ENCODE data around the gene FAM200C.
A peak's percentile ranks its signal among the peaks of the same experiment; 100 is the strongest.
"Not testable (repeated sequence)": the region's sequence is repeated elsewhere in the genome, so short reads cannot be mapped to it uniquely, and the experiment has no call there.

FAM200C gene

GRCh38 chr5:160399402-160400353, at the start of gene FAM200C:
Gene FAM200C (minus strand): TSS chr5:160400054. CDS start chr5:160395490, 4,564 bp downstream.
- peak; percentile 60 for DNase-seq (ENCODE audit: insufficient read length, low spot score)
- peak; percentile 96 for FAIRE-seq

GRCh38 chr5:160449458-160449857, 49.6 kb upstream of the FAM200C start:
- FAIRE-seq: no peak

GRCh38 chr5:160448886-160449285, 49.0 kb upstream of the FAM200C start:
- DNase-seq (ENCODE audit: insufficient read length, low spot score) (no peak), FAIRE-seq (peak; percentile 44)

More at GRCh38 chr5:160449458-160449857, 49.6 kb upstream of the FAM200C start:
- DNase-seq (ENCODE audit: insufficient read length, low spot score): no peak

GRCh38 chr5:160445751-160446150, 45.9 kb upstream of the FAM200C start:
- FAIRE-seq: no peak
- DNase-seq (ENCODE audit: insufficient read length, low spot score): no peak

GRCh38 chr5:160445132-160445531, 45.3 kb upstream of the FAM200C start:
- no peak for DNase-seq (ENCODE audit: insufficient read length, low spot score)
- FAIRE-seq: no peak

- DNase-seq (ENCODE audit: insufficient read length, low spot score): no peak
- FAIRE-seq: no peak
Observed at GRCh38 chr5:160444407-160444806, 44.6 kb upstream of the FAM200C start.

- peak; percentile 96 for FAIRE-seq
- DNase-seq (ENCODE audit: insufficient read length, low spot score): no peak
Observed at GRCh38 chr5:160442824-160443431, 43.1 kb upstream of the FAM200C start.

GRCh38 chr5:160441311-160441781, 41.5 kb upstream of the FAM200C start:
- DNase-seq (ENCODE audit: insufficient read length, low spot score) (no peak), FAIRE-seq (peak; percentile 97)

- FAIRE-seq: peak; percentile 99
- DNase-seq (ENCODE audit: insufficient read length, low spot score): peak; percentile 31
Observed at GRCh38 chr5:160439205-160439600, 39.3 kb upstream of the FAM200C start.

- FAIRE-seq: no peak
Observed at GRCh38 chr5:160438316-160439204, 38.7 kb upstream of the FAM200C start.

GRCh38 chr5:160437271-160437670, 37.4 kb upstream of the FAM200C start:
- DNase-seq (ENCODE audit: insufficient read length, low spot score): no peak
- FAIRE-seq: no peak

More at GRCh38 chr5:160438316-160439204, 38.7 kb upstream of the FAM200C start:
- DNase-seq (ENCODE audit: insufficient read length, low spot score): peak; percentile 27

GRCh38 chr5:160436661-160437060, 36.8 kb upstream of the FAM200C start:
- DNase-seq (ENCODE audit: insufficient read length, low spot score): not testable (repeated sequence)
- FAIRE-seq: peak; percentile 89

- DNase-seq (ENCODE audit: insufficient read length, low spot score) (no peak), FAIRE-seq (no peak)
Observed at GRCh38 chr5:160436017-160436416, 36.2 kb upstream of the FAM200C start.

GRCh38 chr5:160435532-160435931, 35.7 kb upstream of the FAM200C start:
- no peak for FAIRE-seq
- DNase-seq (ENCODE audit: insufficient read length, low spot score): no peak

GRCh38 chr5:160434022-160434531, 34.2 kb upstream of the FAM200C start:
- DNase-seq (ENCODE audit: insufficient read length, low spot score): no peak
- FAIRE-seq: peak; percentile 99

GRCh38 chr5:160432787-160433186, 32.9 kb upstream of the FAM200C start:
- DNase-seq (ENCODE audit: insufficient read length, low spot score) (no peak), FAIRE-seq (no peak)

GRCh38 chr5:160432196-160432595, 32.3 kb upstream of the FAM200C start:
- FAIRE-seq: peak; percentile 73
- no peak for DNase-seq (ENCODE audit: insufficient read length, low spot score)

- FAIRE-seq (no peak), DNase-seq (ENCODE audit: insufficient read length, low spot score) (no peak)
Observed at GRCh38 chr5:160427607-160428006, 27.8 kb upstream of the FAM200C start.

- DNase-seq (ENCODE audit: insufficient read length, low spot score) (no peak), FAIRE-seq (peak; percentile 55)
Observed at GRCh38 chr5:160423099-160423498, 23.2 kb upstream of the FAM200C start.

GRCh38 chr5:160421625-160422258, 21.9 kb upstream of the FAM200C start, which contains the start of gene PTTG1:
Gene PTTG1 (plus strand): TSS chr5:160421855. CDS start chr5:160422313, 458 bp downstream.
- peak; percentile 53 for DNase-seq (ENCODE audit: insufficient read length, low spot score)
- peak; percentile 98 for FAIRE-seq
